HG03558 (cell line): ENCODE measurements around the gene WIPI1.
"Not testable (repeated sequence)": the region's sequence is repeated elsewhere in the genome, so short reads cannot be mapped to it uniquely, and the experiment has no call there.

Experiments used
- ATAC-seq: cut with Tn5 transposase; IDR thresholded peaks from one replicate; pipeline ENCODE4 v1.9.1; 2021; ENCODE audit warnings: moderate number of reproducible peaks; ENCODE audit not compliant: unreplicated experiment; ENCODE audit errors: extremely low read depth

The WIPI1 gene

GRCh38 chr17:68420065-68420464 is 37.2 kb downstream of the WIPI1 start:
- ATAC-seq: no peak

- no peak for ATAC-seq
These were observed 38.4 kb downstream of the WIPI1 start for GRCh38 chr17:68418876-68419275.

GRCh38 chr17:68417317-68417716 is 40.0 kb downstream of the WIPI1 start:
- ATAC-seq: no peak

GRCh38 chr17:68414901-68415300 is 42.4 kb downstream of the WIPI1 start:
- not testable (repeated sequence) for ATAC-seq

- ATAC-seq: not testable (repeated sequence)
These were observed 43.4 kb downstream of the WIPI1 start for GRCh38 chr17:68413597-68414560.

GRCh38 chr17:68407656-68408055 is 49.6 kb downstream of the WIPI1 start:
- not testable (repeated sequence) for ATAC-seq

- not testable (repeated sequence) for ATAC-seq
These were observed 53.5 kb downstream of the WIPI1 start for GRCh38 chr17:68403837-68404236.

GRCh38 chr17:68403122-68403521 is 54.2 kb downstream of the WIPI1 start:
- no peak for ATAC-seq

- ATAC-seq: no peak
These were observed 56.0 kb downstream of the WIPI1 start for GRCh38 chr17:68401288-68401687.

GRCh38 chr17:68400404-68400735 is 56.9 kb downstream of the WIPI1 start:
- no peak for ATAC-seq

- no peak for ATAC-seq
These were observed 57.5 kb downstream of the WIPI1 start for GRCh38 chr17:68399638-68400403.

- ATAC-seq: no peak
These were observed 58.3 kb downstream of the WIPI1 start for GRCh38 chr17:68398691-68399637.

GRCh38 chr17:68397108-68397536 is 60.2 kb downstream of the WIPI1 start:
- ATAC-seq: no peak

- ATAC-seq: no peak
These were observed 60.8 kb downstream of the WIPI1 start for GRCh38 chr17:68396226-68397107.

- no peak for ATAC-seq
These were observed 62.5 kb downstream of the WIPI1 start for GRCh38 chr17:68394608-68395331.

GRCh38 chr17:68391561-68392268 is 65.6 kb downstream of the WIPI1 start:
- no peak for ATAC-seq

GRCh38 chr17:68390888-68391545 is 66.3 kb downstream of the WIPI1 start:
- ATAC-seq: no peak
